HG03378 (cell line): ENCODE data around the gene VPS72.

Experiments
- ATAC-seq: cut with Tn5 transposase; IDR thresholded peaks from one replicate; pipeline ENCODE4 v1.9.1; 2021; ENCODE audit warnings: mild to moderate bottlenecking, moderate library complexity; ENCODE audit not compliant: unreplicated experiment

Gene VPS72

GRCh38 chr1:151145304-151146071 lies 44.5 kb downstream of the VPS72 start:
- no peak for ATAC-seq

- no peak for ATAC-seq
Observed at GRCh38 chr1:151144474-151145303, 45.3 kb downstream of the VPS72 start.

DNA sequence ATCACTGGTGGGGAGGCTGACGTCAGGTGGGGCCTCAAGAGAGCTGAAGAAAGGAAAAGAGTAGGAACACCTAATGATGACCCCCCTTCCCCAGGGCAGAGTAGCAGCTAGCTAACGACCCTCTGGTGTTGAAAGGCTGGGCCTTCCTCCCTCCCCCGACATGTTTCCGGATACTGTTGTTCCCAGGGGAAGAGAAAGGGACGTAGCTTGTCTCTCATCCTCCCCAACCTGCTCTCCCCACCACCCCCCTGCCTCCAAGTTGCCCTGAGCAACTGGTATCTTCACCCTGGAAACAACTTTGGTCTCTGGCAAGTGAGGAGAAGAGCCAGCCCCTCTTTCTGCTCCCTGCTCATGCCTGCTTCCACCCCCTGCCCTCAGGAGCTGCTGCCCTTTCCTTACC lies 46.0 kb downstream of the VPS72 start:
- no peak for ATAC-seq

DNA sequence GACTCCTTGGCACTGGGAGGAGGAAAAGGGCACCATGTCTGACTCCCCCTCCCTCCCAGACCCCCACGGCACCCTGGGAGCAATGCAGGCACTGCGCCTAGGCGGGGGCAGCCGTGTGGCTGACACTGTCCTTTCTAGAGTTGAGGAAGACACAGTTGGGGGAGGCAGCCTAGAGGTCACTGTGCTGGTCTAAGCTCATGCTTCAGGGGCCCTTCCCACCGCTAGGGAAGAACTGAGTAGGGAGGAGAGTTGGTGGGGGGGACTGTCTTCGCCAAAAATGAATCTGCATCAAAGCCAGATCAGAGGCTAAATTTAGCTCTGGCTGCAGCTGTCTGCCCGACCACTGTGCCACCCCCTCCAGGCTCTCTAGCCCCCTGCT lies 47.0 kb downstream of the VPS72 start:
- ATAC-seq: no peak

GRCh38 chr1:151142411-151143056 lies 47.5 kb downstream of the VPS72 start:
- no peak for ATAC-seq

DNA sequence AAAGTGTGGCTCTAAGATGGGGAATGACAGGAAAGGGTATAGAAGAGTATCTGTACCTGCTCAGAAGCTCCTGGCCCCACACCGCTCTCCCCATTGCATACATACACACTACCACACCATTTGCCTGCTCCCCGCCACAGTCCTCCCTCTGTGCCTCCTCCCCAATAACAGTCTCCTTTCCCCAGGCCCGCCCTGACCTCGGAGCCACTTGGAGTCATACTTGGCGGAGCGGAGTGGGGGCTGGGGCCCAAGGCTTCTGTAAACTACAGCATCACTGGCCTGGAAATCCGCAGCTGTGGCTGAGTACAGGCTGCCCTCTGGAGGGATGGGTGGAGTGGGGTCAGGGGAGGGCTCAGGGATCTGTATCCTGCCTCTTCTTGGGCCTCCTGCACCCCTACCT lies 52.2 kb downstream of the VPS72 start:
- ATAC-seq: no peak

GRCh38 chr1:151135433-151136385 lies 54.3 kb downstream of the VPS72 start:
- no peak for ATAC-seq

- ATAC-seq: no peak
Observed at GRCh38 chr1:151134991-151135390, 55.0 kb downstream of the VPS72 start.

DNA sequence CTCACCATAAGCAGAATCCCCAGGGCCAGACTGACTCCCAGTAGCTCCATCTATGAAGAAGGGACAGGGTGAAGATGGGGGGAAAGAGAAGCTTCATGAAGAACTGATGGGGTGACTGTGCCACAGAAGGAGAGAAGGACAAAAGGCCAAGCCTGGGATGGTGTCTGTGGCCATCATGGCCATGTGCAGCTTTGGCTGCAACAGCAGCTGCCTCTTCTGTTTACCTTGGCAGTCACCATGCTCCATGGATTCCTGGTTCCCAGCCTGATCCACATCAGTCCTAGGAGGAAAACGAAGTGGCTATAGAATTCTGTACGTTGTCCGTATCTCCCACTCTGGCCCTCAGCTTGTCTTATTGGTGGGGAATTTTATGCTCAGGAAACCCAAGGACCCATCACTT lies 55.6 kb downstream of the VPS72 start:
- ATAC-seq: no peak

- no peak for ATAC-seq
Observed at GRCh38 chr1:151133018-151133806, 56.8 kb downstream of the VPS72 start.

DNA sequence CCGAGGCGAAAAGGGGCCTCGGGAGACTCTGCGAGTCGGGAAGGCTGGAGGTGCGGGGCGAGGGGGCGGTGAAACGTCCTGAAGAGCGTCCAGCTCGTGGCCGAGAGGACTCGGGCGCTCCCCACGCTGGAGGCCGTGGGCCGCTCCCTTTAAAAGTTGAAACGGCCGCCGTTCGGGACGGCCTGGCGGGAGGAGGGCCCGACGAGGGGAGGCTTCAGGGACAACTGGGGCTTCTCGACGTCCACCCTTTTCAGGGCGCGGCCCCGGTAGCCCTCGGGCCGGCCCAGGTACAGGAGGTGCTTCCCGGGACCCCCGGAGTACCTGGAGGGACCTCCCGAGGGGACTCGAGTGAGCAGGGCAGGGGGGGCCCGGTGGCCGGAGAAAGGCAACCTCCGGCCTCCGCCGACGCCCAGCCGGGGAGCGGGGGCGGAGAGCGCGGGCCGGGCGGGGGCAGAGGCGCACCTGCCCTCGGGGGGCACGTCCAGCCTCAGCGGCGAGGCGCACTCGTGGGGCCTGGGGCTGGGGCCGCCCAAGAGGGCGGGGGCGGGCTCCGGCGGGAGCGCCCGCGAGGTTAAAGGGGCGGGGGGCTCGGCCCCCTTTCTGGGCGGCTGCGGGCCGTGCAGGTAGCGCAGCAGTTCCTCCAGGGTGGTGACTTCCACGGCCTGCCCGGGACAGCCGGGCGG lies 57.5 kb downstream of the VPS72 start:
- no peak for ATAC-seq

DNA sequence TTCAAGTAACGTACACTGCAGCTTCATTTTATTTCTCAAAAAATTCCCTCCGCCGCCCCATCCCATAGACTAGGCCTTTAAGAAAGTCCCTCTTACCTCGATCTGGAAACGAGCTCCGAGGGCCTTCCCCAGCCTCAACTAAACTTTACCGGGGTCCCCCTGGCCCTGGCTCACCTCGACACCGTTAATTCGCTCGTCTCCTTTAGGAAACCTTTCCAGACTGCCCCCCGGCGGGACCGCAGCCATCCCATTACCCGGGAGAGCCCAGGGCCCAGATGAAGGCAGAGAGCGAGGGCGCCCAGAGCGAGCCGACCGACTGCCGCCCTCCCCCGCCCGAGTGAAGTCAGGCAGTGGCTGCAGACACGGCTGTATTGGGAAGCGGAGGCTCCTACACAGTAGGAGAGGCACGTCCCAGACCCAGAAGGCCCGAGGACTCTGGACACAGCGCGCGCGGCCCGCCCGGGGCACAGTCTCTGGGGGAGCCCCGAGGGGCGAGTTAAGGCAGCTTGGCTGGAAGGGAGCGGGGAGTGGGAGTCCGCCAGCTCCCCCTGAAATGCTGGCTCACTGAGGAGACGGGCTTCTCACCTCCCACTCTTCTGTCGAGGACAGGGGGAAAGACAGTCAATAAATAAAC lies 58.2 kb downstream of the VPS72 start:
- ATAC-seq: no peak

GRCh38 chr1:151130987-151131586 lies 58.9 kb downstream of the VPS72 start:
- ATAC-seq: no peak

GRCh38 chr1:151128800-151129199 lies 61.2 kb downstream of the VPS72 start:
- no peak for ATAC-seq
